PC-9 (cell line): Measurements from ENCODE around the gene PDXDC1.
"Not testable (repeated sequence)": the region's sequence is repeated elsewhere in the genome, so short reads cannot be mapped to it uniquely, and the experiment has no call there.

Source experiments
- CTCF ChIP-seq: fragments of 200-600 bp; sonication (generic); conservative IDR thresholded peaks from 2 replicates; pipeline ENCODE4 v1.6.1; 2017; ENCODE audit warnings: mixed run types, antibody characterized with exemption, mild to moderate bottlenecking, moderate library complexity
- EZH2 ChIP-seq: fragments of 200-600 bp; sonication (generic); IDR thresholded peaks from 2 replicates; pipeline ENCODE4 v1.8.0; 2017; ENCODE audit warnings: antibody characterized with exemption, low read depth

DNA sequence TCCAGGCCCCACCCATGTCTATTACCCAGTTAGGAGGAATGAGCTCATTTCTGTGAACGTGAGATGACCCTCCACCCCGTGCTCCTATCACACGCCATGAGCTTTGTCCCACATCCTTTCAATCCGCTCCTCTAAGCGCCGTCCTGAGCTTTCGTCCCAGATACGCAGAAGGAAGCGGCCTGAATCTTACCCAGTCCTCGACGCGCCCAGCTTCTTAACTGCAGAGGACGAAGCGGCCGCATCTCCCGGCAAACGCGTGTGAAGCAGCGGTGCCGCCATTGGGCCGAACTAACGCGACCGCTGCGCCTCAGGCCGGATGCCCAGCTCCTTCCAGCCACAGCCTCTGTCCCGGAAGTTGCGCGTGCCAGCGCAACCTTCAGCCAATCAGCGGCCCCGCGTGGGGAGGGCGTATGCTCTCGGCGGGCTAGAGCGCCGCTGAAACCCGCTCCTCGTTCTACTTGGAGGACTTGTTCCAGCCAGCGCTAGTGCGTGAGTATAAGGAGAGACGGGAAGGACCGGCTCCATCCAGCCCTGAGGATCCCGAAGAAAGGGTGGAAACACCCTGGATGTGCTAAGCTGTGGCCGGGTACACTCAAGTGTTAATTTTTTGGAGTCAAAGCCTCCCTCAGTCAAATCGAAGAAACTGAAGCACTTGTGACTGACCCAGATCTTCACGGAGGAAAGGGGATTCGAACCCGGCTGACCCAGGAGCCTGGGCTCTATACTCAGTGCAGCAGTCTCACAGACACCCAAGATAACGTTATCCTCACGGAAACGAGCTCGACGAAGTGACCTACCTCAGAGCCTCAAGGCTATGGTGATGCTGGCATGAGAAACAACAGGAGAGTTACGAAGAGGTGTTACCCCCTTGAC lies 119.4 kb downstream of the PDXDC1 start, which contains the start of gene RRN3:
- TF ChIP-seq CTCF, EZH2: not testable (repeated sequence)
